ENCODE measurements around the gene MED9. TPM values are rescaled to one million over a fixed set of nuclear protein-coding genes. Genes with fewer than 3 reads are reported as not detected.

The MED9 gene
- total and polyA plus RNA-seq, 4 donors = 6.6 to 11.1 (median 7.8) TPM

- Histone ChIP-seq H3K27me3 (ENCODE audit: control insufficient read depth in 1 of 2, insufficient read depth in 2 of 2, low read length in 1 of 2) (no peaks in the 10 kb centered on the region), H3K36me3 (ENCODE audit: control insufficient read depth in 1 of 2, insufficient read depth in 2 of 2, low read length in 1 of 2) (peaks cover 0 to 4% of the 10 kb centered on the region in 2 donors), H3K27ac (ENCODE audit: low read depth in 1 of 2, low read length in 2 of 2) (no peak overlapping the region), H3K4me1 (ENCODE audit: control insufficient read depth in 1 of 2, insufficient read depth in 2 of 2, low read length in 2 of 2) (no peaks in the 10 kb centered on the region), H3K9me3 (ENCODE audit: control insufficient read depth, low read length) (no peaks in the 10 kb centered on the region), H3K4me3 (ENCODE audit: low read length in 2 of 2) (no peak overlapping the region)
- 92% methylated on average over 10 of the region's 10 CpGs for WGBS, 2 donors
- DNase-seq = peak in 1 of 2 donors; percentile 19
- intact Hi-C loops (cut with DNase I) = no loop called here
- no peak for ATAC-seq (ENCODE audit: low FRiP score)
Observed at GRCh38 chr17:17491031-17491471, 14.3 kb downstream of the MED9 start.

DNA sequence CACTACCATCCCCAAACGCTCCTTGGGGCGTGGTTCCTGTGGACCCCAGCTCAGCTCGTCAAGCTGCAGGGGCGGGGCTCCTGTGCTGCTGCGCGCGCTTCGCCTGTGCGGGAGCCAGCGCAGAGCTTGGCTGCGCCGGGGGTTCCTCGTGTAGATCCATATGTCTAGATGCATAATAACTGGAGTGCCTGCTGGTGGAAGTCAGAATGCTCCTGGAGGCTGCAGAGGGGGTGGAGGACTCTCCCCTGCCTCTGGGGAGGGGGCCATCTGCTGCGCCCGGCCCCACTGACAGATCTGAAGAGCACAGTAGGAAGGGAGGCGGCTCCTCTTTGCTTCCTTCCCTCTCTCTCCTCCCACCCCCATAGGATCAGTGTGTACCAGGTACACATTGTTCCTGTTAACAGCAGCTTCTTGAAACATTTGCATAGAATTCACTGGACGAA lies 14.8 kb downstream of the MED9 start:
- DNase-seq = peak in 1 of 2 donors; percentile 70
- Histone ChIP-seq H3K4me1 (ENCODE audit: control insufficient read depth in 1 of 2, insufficient read depth in 2 of 2, low read length in 2 of 2) (no peaks in the 10 kb centered on the region), H3K27ac (ENCODE audit: low read depth in 1 of 2, low read length in 2 of 2) (no peak overlapping the region), H3K4me3 (ENCODE audit: low read length in 2 of 2) (no peak overlapping the region), H3K27me3 (ENCODE audit: control insufficient read depth in 1 of 2, insufficient read depth in 2 of 2, low read length in 1 of 2) (no peaks in the 10 kb centered on the region), H3K9me3 (ENCODE audit: control insufficient read depth, low read length) (no peaks in the 10 kb centered on the region), H3K36me3 (ENCODE audit: control insufficient read depth in 1 of 2, insufficient read depth in 2 of 2, low read length in 1 of 2) (peaks cover 0 to 4% of the 10 kb centered on the region in 2 donors)
- 92 to 93% methylated on average over 17 of the region's 17 CpGs for WGBS, 2 donors
- ATAC-seq (ENCODE audit: low FRiP score) = no peak
- intact Hi-C loops (cut with DNase I) = no loop called here

GRCh38 chr17:17492085-17492484 lies 15.3 kb downstream of the MED9 start:
- Histone ChIP-seq H3K4me1 (ENCODE audit: control insufficient read depth in 1 of 2, insufficient read depth in 2 of 2, low read length in 2 of 2) (no peaks in the 10 kb centered on the region), H3K27me3 (ENCODE audit: control insufficient read depth in 1 of 2, insufficient read depth in 2 of 2, low read length in 1 of 2) (no peaks in the 10 kb centered on the region), H3K36me3 (ENCODE audit: control insufficient read depth in 1 of 2, insufficient read depth in 2 of 2, low read length in 1 of 2) (peaks cover 0 to 4% of the 10 kb centered on the region in 2 donors), H3K9me3 (ENCODE audit: control insufficient read depth, low read length) (no peaks in the 10 kb centered on the region), H3K27ac (ENCODE audit: low read depth in 1 of 2, low read length in 2 of 2) (no peak overlapping the region), H3K4me3 (ENCODE audit: low read length in 2 of 2) (no peak overlapping the region)
- intact Hi-C loops (cut with DNase I) = no loop called here
- WGBS, 2 donors = 88 to 89% methylated on average over 11 of the region's 11 CpGs
- DNase-seq = peak in 1 of 2 donors; percentile 57
- ATAC-seq (ENCODE audit: low FRiP score) = no peak

DNA sequence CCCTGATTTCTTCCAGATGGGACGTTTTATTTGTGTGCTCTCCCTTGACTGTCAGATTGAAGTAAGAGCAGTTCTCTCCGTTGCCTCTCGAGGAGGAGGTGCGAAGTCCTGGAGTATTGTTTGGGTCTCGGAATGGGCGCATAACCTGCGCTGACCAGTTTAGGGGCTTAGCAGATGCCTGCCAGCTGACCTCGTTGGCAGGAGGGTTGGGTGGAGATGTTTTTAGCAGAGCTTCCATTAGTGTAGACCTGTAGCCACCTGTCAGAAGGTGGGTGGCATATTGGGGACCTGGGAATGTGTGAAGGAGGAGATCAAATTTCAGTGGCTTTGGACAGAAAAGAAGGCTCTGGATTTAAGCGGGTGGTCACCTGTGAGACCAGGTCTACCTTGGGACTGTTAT lies 15.8 kb downstream of the MED9 start:
- intact Hi-C loops (cut with DNase I) = no loop called here
- WGBS, 2 donors = 93 to 94% methylated on average over 9 of the region's 9 CpGs
- Histone ChIP-seq H3K27ac (ENCODE audit: low read depth in 1 of 2, low read length in 2 of 2) (no peak overlapping the region), H3K4me1 (ENCODE audit: control insufficient read depth in 1 of 2, insufficient read depth in 2 of 2, low read length in 2 of 2) (no peaks in the 10 kb centered on the region), H3K9me3 (ENCODE audit: control insufficient read depth, low read length) (no peaks in the 10 kb centered on the region), H3K36me3 (ENCODE audit: control insufficient read depth in 1 of 2, insufficient read depth in 2 of 2, low read length in 1 of 2) (peaks cover 0 to 4% of the 10 kb centered on the region in 2 donors), H3K4me3 (ENCODE audit: low read length in 2 of 2) (no peak overlapping the region), H3K27me3 (ENCODE audit: control insufficient read depth in 1 of 2, insufficient read depth in 2 of 2, low read length in 1 of 2) (no peaks in the 10 kb centered on the region)
- DNase-seq (peak in 1 of 2 donors; percentile 55), ATAC-seq (ENCODE audit: low FRiP score) (no peak)

GRCh38 chr17:17493249-17493985 lies 16.6 kb downstream of the MED9 start:
- WGBS, 2 donors = 86 to 88% methylated on average over 15 of the region's 15 CpGs
- ATAC-seq (ENCODE audit: low FRiP score) = no peak
- no peaks in the 10 kb centered on the region for H3K27me3 ChIP-seq (ENCODE audit: control insufficient read depth in 1 of 2, insufficient read depth in 2 of 2, low read length in 1 of 2)
- no peaks in the 10 kb centered on the region for H3K4me1 ChIP-seq (ENCODE audit: control insufficient read depth in 1 of 2, insufficient read depth in 2 of 2, low read length in 2 of 2)
- no peaks in the 10 kb centered on the region for H3K9me3 ChIP-seq (ENCODE audit: control insufficient read depth, low read length)
- no peak overlapping the region for H3K27ac ChIP-seq (ENCODE audit: low read depth in 1 of 2, low read length in 2 of 2)
- intact Hi-C loops (cut with DNase I) = no loop called here
- DNase-seq = peak in 1 of 2 donors; percentile 78
- no peak overlapping the region for H3K4me3 ChIP-seq (ENCODE audit: low read length in 2 of 2)
- peaks cover 0 to 4% of the 10 kb centered on the region in 2 donors for H3K36me3 ChIP-seq (ENCODE audit: control insufficient read depth in 1 of 2, insufficient read depth in 2 of 2, low read length in 1 of 2)

GRCh38 chr17:17493986-17494466 lies 17.2 kb downstream of the MED9 start:
- peaks cover 0 to 4% of the 10 kb centered on the region in 2 donors for H3K36me3 ChIP-seq (ENCODE audit: control insufficient read depth in 1 of 2, insufficient read depth in 2 of 2, low read length in 1 of 2)
- H3K9me3 ChIP-seq (ENCODE audit: control insufficient read depth, low read length) = no peaks in the 10 kb centered on the region
- no peak overlapping the region for H3K27ac ChIP-seq (ENCODE audit: low read depth in 1 of 2, low read length in 2 of 2)
- no peaks in the 10 kb centered on the region for H3K27me3 ChIP-seq (ENCODE audit: control insufficient read depth in 1 of 2, insufficient read depth in 2 of 2, low read length in 1 of 2)
- intact Hi-C loops (cut with DNase I) = no loop called here
- ATAC-seq (ENCODE audit: low FRiP score) = no peak
- WGBS, 2 donors = 85 to 89% methylated on average over 5 of the region's 5 CpGs
- H3K4me1 ChIP-seq (ENCODE audit: control insufficient read depth in 1 of 2, insufficient read depth in 2 of 2, low read length in 2 of 2) = no peaks in the 10 kb centered on the region
- no peak for DNase-seq
- H3K4me3 ChIP-seq (ENCODE audit: low read length in 2 of 2) = no peak overlapping the region

DNA sequence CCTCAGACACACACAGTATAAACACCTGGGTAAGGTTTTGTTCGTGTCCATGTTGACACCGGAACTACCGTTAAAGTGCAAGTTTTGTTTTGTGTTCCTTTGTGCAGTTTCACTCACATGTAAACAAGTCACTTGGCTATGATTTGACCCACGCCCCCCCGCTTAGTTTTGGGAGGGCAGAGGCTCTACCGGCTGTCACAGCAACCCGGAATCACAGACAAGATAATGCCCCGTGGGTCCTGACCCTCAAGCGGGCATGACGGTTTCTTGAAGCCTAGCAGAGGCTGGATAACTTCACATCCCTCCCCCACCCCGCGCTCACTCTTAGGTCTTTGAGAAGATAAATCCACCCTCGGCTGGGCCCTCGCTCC lies 17.7 kb downstream of the MED9 start:
- no peak for ATAC-seq (ENCODE audit: low FRiP score)
- WGBS, 2 donors = 73% methylated on average over 14 of the region's 14 CpGs
- Histone ChIP-seq H3K4me3 (ENCODE audit: low read length in 2 of 2) (no peak overlapping the region), H3K4me1 (ENCODE audit: control insufficient read depth in 1 of 2, insufficient read depth in 2 of 2, low read length in 2 of 2) (no peaks in the 10 kb centered on the region), H3K36me3 (ENCODE audit: control insufficient read depth in 1 of 2, insufficient read depth in 2 of 2, low read length in 1 of 2) (peaks cover 0 to 4% of the 10 kb centered on the region in 2 donors), H3K9me3 (ENCODE audit: control insufficient read depth, low read length) (no peaks in the 10 kb centered on the region), H3K27ac (ENCODE audit: low read depth in 1 of 2, low read length in 2 of 2) (no peak overlapping the region), H3K27me3 (ENCODE audit: control insufficient read depth in 1 of 2, insufficient read depth in 2 of 2, low read length in 1 of 2) (no peaks in the 10 kb centered on the region)
- intact Hi-C loops (cut with DNase I) = no loop called here
- no peak for DNase-seq

DNA sequence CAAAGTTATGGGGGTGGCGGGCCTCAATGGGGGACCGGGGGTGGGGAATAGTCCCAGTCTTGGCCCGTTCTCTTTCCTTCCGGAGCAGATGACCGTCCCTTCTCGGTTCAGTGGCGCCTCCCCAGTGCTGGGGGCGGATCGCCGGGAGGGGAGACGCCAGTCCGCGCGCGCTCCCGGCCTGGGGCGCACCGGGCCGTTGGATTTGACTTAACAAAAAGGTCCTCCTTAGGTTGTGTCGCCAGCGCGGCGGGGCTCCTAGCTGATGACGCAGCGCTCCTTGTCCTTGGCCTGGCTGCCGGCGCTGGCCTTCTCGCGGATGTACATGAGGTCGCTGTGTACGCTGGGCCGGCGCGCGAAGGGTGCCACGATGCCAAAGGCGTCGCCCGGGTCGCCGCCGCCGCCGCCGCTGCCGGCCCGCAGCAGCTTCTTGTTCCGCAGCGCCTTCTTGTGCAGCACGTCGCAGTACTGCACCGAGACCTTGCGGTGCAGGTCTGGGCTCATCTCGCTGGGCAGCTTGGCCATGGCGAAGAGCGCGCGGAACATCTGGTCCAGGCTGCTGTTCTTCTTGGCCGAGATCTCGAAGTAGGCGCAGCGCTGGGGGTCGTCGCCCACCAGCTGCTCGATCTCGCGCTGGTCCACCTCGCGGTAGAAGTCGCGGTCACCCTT lies 18.2 kb downstream of the MED9 start:
- Histone ChIP-seq H3K9me3 (ENCODE audit: control insufficient read depth, low read length) (no peaks in the 10 kb centered on the region), H3K27ac (ENCODE audit: low read depth in 1 of 2, low read length in 2 of 2) (no peak overlapping the region), H3K4me3 (ENCODE audit: low read length in 2 of 2) (no peak overlapping the region), H3K27me3 (ENCODE audit: control insufficient read depth in 1 of 2, insufficient read depth in 2 of 2, low read length in 1 of 2) (no peaks in the 10 kb centered on the region), H3K4me1 (ENCODE audit: control insufficient read depth in 1 of 2, insufficient read depth in 2 of 2, low read length in 2 of 2) (no peaks in the 10 kb centered on the region), H3K36me3 (ENCODE audit: control insufficient read depth in 1 of 2, insufficient read depth in 2 of 2, low read length in 1 of 2) (peaks cover 0 to 4% of the 10 kb centered on the region in 2 donors)
- 3 to 4% methylated on average over 68 to 71 of the region's 71 CpGs for WGBS, 2 donors
- intact Hi-C loops (cut with DNase I) = loop anchor here in 1 of 2 donors (5.0 kb wide), 2 partner anchors 97 to 138 kb away; partner anchors contain the start of gene PEMT
- ATAC-seq (ENCODE audit: low FRiP score) (peak; percentile 4), DNase-seq (peak in 1 of 2 donors; percentile 87)
